Lower lobe of right lung (tissue), 2 donors: ENCODE data around the gene PAH. TPM values are rescaled to one million over a fixed set of nuclear protein-coding genes. Genes with fewer than 3 reads are reported as not detected.
A peak's percentile ranks its signal among the peaks of the same experiment; 100 is the strongest.

Experiments
- ATAC-seq, 2 donors: fragments of 200-7000 bp; cut with Tn5 transposase; one replicate each; pipeline ENCODE4 v1.9.1; 2020 to 2022; ENCODE audit warnings: mild to moderate bottlenecking in 2 of 2, moderate library complexity in 2 of 2
- DNase-seq: peaks from one replicate; pipeline ENCODE4 v3.0.0-alpha.2; 2020
- H3K27ac ChIP-seq: fragments of 200-600 bp; one replicate; pipeline ENCODE4 v1.8.0; 2022
- H3K27me3 ChIP-seq: fragments of 200-600 bp; one replicate; pipeline ENCODE4 v1.8.0; 2022; ENCODE audit warnings: low read depth
- H3K36me3 ChIP-seq: fragments of 200-600 bp; one replicate; pipeline ENCODE4 v1.8.0; 2022; ENCODE audit warnings: mild to moderate bottlenecking
- H3K4me1 ChIP-seq: fragments of 200-600 bp; one replicate; pipeline ENCODE4 v1.8.0; 2022
- H3K4me3 ChIP-seq: fragments of 200-600 bp; one replicate; pipeline ENCODE4 v1.8.0; 2022; ENCODE audit warnings: mild to moderate bottlenecking
- H3K9me3 ChIP-seq: fragments of 200-600 bp; one replicate; pipeline ENCODE4 v1.8.0; 2022
- intact Hi-C: fragments of 100-400 bp; cut with DNase I; formaldehyde crosslinking; loops from one replicate; pipeline ENCODE4 v1.11.0; 2022
- total RNA-seq: library from RNA; stranded (reverse); fragmentation: NEBNext Ultra II Directional; extraction: Animal tissue kit (Norgen Biotek cat#: 25700); gene quantifications from one replicate; pipeline ENCODE4 v1.2.1, GENCODE V29; 2021
- TF ChIP-seq, protein P1 (sequence below): fragments of 200-600 bp; IDR thresholded peaks from one replicate; pipeline ENCODE4 v1.8.0; 2022; ENCODE audit warnings: antibody characterized with exemption, mild to moderate bottlenecking
- donor health status: DM: no; HTN: yes; CAD: no; lungs with severe emphysema.

PAH gene
- total RNA-seq, 1 donor from 2014 or later, result not detected

DNA sequence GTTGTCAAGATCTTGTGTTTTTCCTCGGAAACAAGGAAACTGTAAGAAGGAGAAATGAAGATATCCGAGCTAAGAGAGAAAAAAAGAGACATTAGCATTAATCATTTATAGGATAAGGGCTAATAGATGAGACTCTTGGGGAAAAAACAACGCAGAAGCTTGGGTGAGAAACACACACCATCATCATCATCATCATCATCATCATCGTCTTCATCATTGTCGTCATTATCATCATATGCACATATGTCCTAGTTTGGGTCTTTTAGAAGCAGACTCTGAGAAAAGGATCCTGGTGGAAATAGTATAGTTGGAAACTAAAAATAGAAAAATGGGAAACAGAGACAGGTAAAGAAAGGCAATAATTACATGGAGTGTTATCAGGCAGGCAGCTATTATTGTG lies 95.9 kb downstream of the PAH start:
- no peaks in the 10 kb centered on the region for H3K4me1 ChIP-seq
- no peak for ATAC-seq
- intact Hi-C loops, result no loop called here

DNA sequence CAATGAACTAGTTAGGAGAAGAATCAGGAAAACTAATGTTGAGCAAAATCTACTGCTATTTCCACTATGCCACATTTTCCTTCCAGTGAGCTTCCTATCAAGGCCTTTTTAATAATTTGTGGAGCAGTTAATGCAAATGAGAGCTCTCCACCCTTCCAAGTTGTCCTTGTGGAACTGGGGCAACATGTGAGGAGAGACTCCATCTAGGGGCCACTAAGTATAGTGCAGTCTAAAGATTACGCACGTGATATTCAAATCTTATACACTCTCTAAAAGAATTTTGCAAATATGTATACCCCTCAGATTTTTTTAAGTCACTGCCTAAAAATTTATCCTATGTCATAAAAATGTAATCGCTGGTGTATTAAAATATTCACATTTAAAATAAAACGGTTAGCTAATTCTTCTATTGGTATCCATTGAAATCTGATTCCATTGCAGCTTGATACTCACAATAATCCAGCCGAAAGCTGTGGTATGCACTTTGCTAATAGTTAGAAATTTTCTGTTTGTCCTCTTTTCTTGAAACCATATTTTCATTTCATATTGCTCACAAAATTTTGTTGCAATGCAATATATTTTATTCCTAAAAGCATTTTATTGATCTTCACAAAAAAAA lies 100.1 kb downstream of the PAH start:
- Histone ChIP-seq H3K36me3 (no peaks in the 10 kb centered on the region), H3K4me1 (no peaks in the 10 kb centered on the region), H3K27ac (no peak overlapping the region), H3K4me3 (no peak overlapping the region), H3K9me3 (no peaks in the 10 kb centered on the region), H3K27me3 (no peaks in the 10 kb centered on the region)
- DNase-seq (no peak), ATAC-seq (peak; percentile 56 to 71)
- TF ChIP-seq, protein P1, sequence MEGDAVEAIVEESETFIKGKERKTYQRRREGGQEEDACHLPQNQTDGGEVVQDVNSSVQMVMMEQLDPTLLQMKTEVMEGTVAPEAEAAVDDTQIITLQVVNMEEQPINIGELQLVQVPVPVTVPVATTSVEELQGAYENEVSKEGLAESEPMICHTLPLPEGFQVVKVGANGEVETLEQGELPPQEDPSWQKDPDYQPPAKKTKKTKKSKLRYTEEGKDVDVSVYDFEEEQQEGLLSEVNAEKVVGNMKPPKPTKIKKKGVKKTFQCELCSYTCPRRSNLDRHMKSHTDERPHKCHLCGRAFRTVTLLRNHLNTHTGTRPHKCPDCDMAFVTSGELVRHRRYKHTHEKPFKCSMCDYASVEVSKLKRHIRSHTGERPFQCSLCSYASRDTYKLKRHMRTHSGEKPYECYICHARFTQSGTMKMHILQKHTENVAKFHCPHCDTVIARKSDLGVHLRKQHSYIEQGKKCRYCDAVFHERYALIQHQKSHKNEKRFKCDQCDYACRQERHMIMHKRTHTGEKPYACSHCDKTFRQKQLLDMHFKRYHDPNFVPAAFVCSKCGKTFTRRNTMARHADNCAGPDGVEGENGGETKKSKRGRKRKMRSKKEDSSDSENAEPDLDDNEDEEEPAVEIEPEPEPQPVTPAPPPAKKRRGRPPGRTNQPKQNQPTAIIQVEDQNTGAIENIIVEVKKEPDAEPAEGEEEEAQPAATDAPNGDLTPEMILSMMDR, result peak; percentile 57
- intact Hi-C loops, result no loop called here

More for the DNA sequence above, 95.9 kb downstream of the PAH start:
- Histone ChIP-seq H3K36me3 (no peaks in the 10 kb centered on the region), H3K27me3 (peaks cover 17% of the 10 kb centered on the region), H3K27ac (no peak overlapping the region), H3K9me3 (no peaks in the 10 kb centered on the region), H3K4me3 (no peak overlapping the region)
- no peak for DNase-seq
- TF ChIP-seq, protein P1, result no peak

DNA sequence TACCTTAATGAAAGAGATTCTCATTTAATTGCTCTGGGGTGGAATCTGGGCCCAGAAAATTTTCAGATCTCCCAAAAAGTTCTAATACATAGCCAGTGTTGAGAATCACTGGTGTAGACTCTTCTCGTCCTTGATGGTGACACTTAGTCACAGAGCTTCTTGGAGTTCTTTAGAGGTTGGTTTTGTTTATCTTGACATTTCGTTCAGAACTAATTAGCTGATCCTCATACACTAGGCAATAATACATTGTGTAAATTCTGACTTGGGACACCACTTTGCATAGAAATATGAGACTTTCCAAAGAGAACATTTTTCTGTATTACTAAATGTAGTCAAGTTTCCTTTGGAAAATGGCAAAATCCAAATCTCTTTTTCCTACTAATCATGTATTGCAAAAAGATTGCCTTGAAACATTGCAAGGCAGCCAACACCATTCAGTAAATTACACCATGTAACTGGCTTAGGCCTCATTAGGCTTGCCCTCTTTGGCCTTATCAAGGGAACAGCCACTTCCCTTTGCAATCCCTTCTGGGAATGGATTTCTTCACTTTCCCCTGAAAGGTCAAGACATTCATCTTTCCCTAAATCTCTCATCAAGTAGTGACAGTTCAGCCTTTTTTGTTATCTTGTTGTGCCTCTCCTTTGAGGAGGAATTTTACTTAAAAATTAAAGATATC lies 102.2 kb downstream of the PAH start:
- Histone ChIP-seq H3K27me3 (no peaks in the 10 kb centered on the region), H3K36me3 (no peaks in the 10 kb centered on the region), H3K27ac (no peak overlapping the region), H3K4me1 (no peaks in the 10 kb centered on the region), H3K4me3 (no peak overlapping the region), H3K9me3 (no peaks in the 10 kb centered on the region)
- no peak for DNase-seq
- TF ChIP-seq, protein P1, result no peak
- no peak for ATAC-seq
- intact Hi-C loops, result no loop called here

DNA sequence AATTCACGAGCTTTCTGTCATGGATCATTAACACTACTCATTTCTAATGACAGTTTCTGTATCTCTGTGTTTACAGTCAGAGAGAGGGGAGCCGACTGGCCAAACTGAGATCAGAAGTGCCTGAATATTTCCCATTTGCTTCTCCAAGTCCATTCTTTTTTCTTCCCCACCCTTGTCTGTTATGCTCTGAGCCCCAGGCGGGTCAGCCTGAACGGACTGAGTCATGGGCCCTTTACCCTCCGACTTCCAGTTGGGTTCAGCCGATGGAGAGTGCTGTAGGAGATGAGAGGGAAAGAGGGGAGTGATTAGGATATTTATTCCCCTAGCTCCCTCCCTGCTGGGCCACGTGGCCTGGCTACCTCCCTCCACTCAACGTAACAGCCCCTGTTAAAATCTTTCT lies 104.7 kb downstream of the PAH start:
- intact Hi-C loops, result no loop called here
- ATAC-seq, result no peak

DNA sequence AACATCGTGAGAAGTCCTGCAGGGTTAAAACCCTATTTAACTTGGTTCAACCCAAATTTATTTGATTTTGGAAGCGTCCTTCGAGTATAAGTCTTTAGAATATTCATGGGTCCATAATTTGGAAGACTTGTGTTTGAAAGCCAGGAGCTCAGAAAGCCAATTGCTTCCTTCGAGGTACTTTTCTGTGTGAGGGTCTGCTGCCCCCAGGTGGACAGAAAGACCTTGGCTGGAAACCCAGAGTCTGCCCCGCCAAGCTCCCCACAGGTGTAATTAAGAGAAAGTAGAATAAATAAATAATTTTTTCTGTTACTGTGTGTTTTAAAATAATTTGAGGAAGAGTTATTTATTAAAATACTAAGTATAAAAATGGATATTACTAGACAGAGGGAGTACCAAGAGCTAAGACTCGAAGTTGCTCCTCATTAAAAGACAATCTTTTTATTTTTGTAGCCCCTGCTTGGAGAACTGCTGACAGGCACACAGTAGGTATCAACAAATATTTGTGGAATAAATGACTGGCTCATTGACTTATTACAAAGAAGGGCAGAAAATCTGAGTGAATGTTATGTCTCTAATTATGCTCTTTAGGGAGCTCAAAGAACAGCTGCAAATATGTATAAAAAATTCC lies 105.8 kb downstream of the PAH start:
- TF ChIP-seq, protein P1, result peak; percentile 35
- H3K27me3 ChIP-seq, result no peaks in the 10 kb centered on the region
- H3K9me3 ChIP-seq, result no peaks in the 10 kb centered on the region
- H3K36me3 ChIP-seq, result no peaks in the 10 kb centered on the region
- H3K4me1 ChIP-seq, result no peaks in the 10 kb centered on the region
- intact Hi-C loops, result no loop called here
- no peak for ATAC-seq
- DNase-seq, result no peak
- no peak overlapping the region for H3K27ac ChIP-seq
- no peak overlapping the region for H3K4me3 ChIP-seq

More for the DNA sequence above, 104.7 kb downstream of the PAH start:
- Histone ChIP-seq H3K4me3 (no peak overlapping the region), H3K27me3 (no peaks in the 10 kb centered on the region), H3K9me3 (no peaks in the 10 kb centered on the region), H3K27ac (no peak overlapping the region), H3K36me3 (no peaks in the 10 kb centered on the region), H3K4me1 (no peaks in the 10 kb centered on the region)
- TF ChIP-seq, protein P1, result no peak
- no peak for DNase-seq
